Spleen (tissue), 11 donors: ENCODE data around the gene SLIT1. TPM values are rescaled to one million over a fixed set of nuclear protein-coding genes. Genes with fewer than 3 reads are reported as not detected.

Source experiments
- DNase-seq: peaks from one replicate; pipeline ENCODE4 v3.0.0-alpha.2; 2020
- H3K27ac ChIP-seq, 8 donors: fragments of 200-600 bp; sonication (generic) in 7 of 8; 1 replicate in 4 of 8; 2 replicates in 4 of 8; pipeline versions ENCODE4 v1.5.0 to v1.8.0; 2016 to 2021; ENCODE audit warnings: inconsistent platforms in 4 of 8, mild to moderate bottlenecking in 4 of 8, moderate library complexity in 1 of 8
- H3K27me3 ChIP-seq, 7 donors: fragments of 200-600 bp; sonication (generic) in 6 of 7; replicated peaks in 1 of 7; 1 replicate in 4 of 7; 2 replicates in 3 of 7; pipeline versions ENCODE4 v1.5.0 to v1.8.0; 2016 to 2021; ENCODE audit warnings: inconsistent platforms in 3 of 7, mild to moderate bottlenecking in 1 of 7
- H3K36me3 ChIP-seq, 6 donors: fragments of 200-600 bp; sonication (generic) in 5 of 6; 1 replicate in 4 of 6; 2 replicates in 2 of 6; pipeline versions ENCODE4 v1.5.0 to v1.8.0; 2016 to 2021; ENCODE audit warnings: inconsistent platforms in 2 of 6
- H3K4me1 ChIP-seq, 6 donors: fragments of 200-600 bp; sonication (generic) in 5 of 6; 1 replicate in 3 of 6; 2 replicates in 3 of 6; pipeline versions ENCODE4 v1.5.0 to v1.8.0; 2016 to 2021; ENCODE audit warnings: inconsistent platforms in 3 of 6
- H3K4me3 ChIP-seq, 8 donors: fragments of 200-600 bp; sonication (generic) in 7 of 8; 1 replicate in 4 of 8; 2 replicates in 4 of 8; pipeline versions ENCODE4 v1.5.0 to v1.8.0; 2016 to 2021; ENCODE audit warnings: inconsistent platforms in 4 of 8, mild to moderate bottlenecking in 4 of 8, moderate library complexity in 2 of 8
- H3K9me3 ChIP-seq, 8 donors: fragments of 200-600 bp; sonication (generic) in 7 of 8; 1 replicate in 4 of 8; 2 replicates in 4 of 8; pipeline versions ENCODE4 v1.5.0 to v1.8.0; 2016 to 2021; ENCODE audit warnings: inconsistent platforms in 4 of 8
- CTCF ChIP-seq, 11 experiments: fragments of 200-600 bp in 7 of 11; fragments of 450-650 bp in 4 of 11; sonication (generic) in 4 of 11; IDR thresholded peaks in 8 of 11; conservative IDR thresholded peaks in 3 of 11; 1 replicate in 7 of 11; 2 replicates in 4 of 11; pipeline versions ENCODE4 v1.4.0 to v1.8.0; 2016 to 2021; ENCODE audit warnings: antibody characterized with exemption in 11 of 11, inconsistent platforms in 4 of 11, mild to moderate bottlenecking in 1 of 11
- POLR2A ChIP-seq, 3 donors: fragments of 450-650 bp; IDR thresholded peaks; one replicate each; pipeline ENCODE4 v1.5.1; 2017; ENCODE audit warnings: antibody characterized with exemption in 3 of 3, mild to moderate bottlenecking in 1 of 3
- POLR2AphosphoS5 ChIP-seq, 3 donors: sonication (generic); formaldehyde crosslinking; IDR thresholded peaks; one replicate each; pipeline ENCODE4 v1.5.1; 2017; ENCODE audit warnings: antibody characterized with exemption in 3 of 3
- whole genome bisulfite sequencing, 5 donors: extraction: QIAGEN DNeasy Blood & Tissue Kit in 3 of 5; methylation state at CpG; one replicate each; pipeline versions ENCODE4 v1.1.5 to v1.1.7; 2013 to 2018; 5-methylcytosine and 5-hydroxymethylcytosine counted together
- intact Hi-C: fragments of 100-400 bp; cut with DNase I; formaldehyde crosslinking; loops from one replicate; pipeline ENCODE4 v1.15.0; 2023; ENCODE audit warnings: low total_unique reads
- polyA plus RNA-seq, 3 donors: library from polyadenylated mRNA; stranded (reverse); fragments of 200-250 nt; gene quantifications; one replicate each; pipeline ENCODE4 v1.2.1, GENCODE V29; 2013
- total RNA-seq, 7 donors: library from RNA; depleted of rRNA in 3 of 7; stranded (reverse); fragments of >200 nt in 3 of 7; fragmentation: NEBNext Ultra II Directional in 4 of 7; extraction: Animal tissue kit (Norgen Biotek cat#: 25700) in 4 of 7; gene quantifications; one replicate each; pipeline versions ENCODE4 v1.1.0 to v1.2.1, GENCODE V29; 2016 to 2021
- donor health status: healthy with polysubstance abuse.
- donor health status: DM: no; HTN: no; CAD: no; lungs with moderate emphysema.
- donor health status: DM: no; HTN: no; CAD: no.
- donor health status: Bipolar disorder and iron deficiency.
- donor health status: healthy.
- donor health status: DM: no; HTN: no; CAD: no.
- donor health status: DM: yes; HTN: yes; CAD: no.

Gene SLIT1
- total and polyA plus RNA-seq, 10 donors: 0.11 to 0.82 (median 0.52) TPM

DNA sequence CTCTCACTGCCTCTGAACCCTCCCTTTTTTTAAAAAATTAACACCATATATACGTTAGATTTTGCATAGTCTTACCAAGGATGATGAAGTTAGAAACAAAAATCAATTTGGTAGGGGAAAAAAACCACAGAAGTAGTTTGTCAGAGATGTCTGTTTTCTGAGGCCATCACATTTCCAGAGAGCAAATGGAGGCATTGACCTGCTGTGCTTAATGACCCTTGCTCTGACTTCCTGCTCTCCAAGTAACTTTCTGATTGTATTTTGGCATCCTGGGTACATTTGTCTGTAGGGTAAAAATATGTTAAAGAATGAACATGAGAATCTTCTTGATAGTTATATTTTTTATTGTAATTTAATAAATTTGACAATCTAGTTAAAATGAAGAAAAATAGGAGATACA is 213.5 kb downstream of the SLIT1 start:
- no peaks in the 10 kb centered on the region for H3K9me3 ChIP-seq
- intact Hi-C loops: no loop called here
- H3K27ac ChIP-seq: no peak overlapping the region
- no peaks in the 10 kb centered on the region for H3K27me3 ChIP-seq
- H3K36me3 ChIP-seq: peaks cover 0 to under 1% (median 0%) of the 10 kb centered on the region in 6 donors
- peaks cover 0 to 37% (median 16%) of the 10 kb centered on the region in 6 donors for H3K4me1 ChIP-seq
- WGBS, 5 donors: 69 to 85% (median 71%) methylated on average over 1 of the region's 1 CpG
- no peak overlapping the region for H3K4me3 ChIP-seq
- DNase-seq: no peak
- no peak for TF ChIP-seq POLR2AphosphoS5 (IDR thresholded peaks at IDR 0.05)

- TF ChIP-seq CTCF (IDR thresholded peaks at IDR 0.05 in 8 of 11, conservative IDR thresholded peaks at IDR 0.05 in 3 of 11) (no peak), POLR2A (IDR thresholded peaks at IDR 0.05) (no peak), POLR2AphosphoS5 (IDR thresholded peaks at IDR 0.05) (no peak)
- Histone ChIP-seq H3K9me3 (no peaks in the 10 kb centered on the region), H3K27ac (no peak overlapping the region), H3K4me1 (peaks cover 0 to 37% (median 16%) of the 10 kb centered on the region in 6 donors), H3K27me3 (no peaks in the 10 kb centered on the region), H3K4me3 (no peak overlapping the region), H3K36me3 (peaks cover 0 to 10% (median 0%) of the 10 kb centered on the region in 6 donors)
- intact Hi-C loops: no loop called here
- DNase-seq: no peak
- WGBS, 5 donors: 83 to 94% (median 86%) methylated on average over 2 of the region's 2 CpGs
These were observed 214.4 kb downstream of the SLIT1 start for GRCh38 chr10:96971324-96971723.

DNA sequence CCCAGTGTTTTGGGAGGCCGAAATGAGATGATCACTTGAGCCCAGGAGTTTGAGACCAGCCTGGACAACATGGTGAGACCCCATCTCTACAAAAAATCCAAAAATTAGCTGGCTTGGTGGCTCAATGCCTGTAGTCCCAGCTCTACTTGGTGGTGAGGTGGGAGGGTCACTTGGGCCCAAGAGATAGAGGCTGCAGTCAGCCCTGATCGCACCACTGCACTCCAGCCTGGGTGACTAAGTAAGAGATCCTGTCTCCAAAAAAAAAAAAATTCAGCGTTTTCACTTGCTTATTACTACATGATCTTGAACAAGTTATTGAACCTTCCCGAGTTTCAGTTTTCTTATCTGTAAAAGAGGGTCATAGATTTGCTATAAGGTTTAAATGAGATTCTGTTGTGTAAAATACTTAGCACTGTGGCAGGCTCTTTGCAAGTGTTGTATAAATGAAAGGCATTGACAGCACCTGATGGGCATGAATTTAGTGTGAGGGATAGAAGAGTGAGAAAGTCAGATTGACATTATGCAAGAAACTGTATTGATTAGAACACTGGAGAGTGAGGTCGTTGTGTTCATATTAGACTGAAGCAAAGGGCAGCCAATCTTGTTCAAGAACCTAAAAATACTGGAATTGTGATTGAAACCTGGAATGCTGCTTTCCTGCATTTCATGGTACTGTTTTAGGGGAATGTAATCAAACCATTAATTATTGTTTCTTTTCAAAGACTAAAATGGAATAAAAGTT is 216.9 kb downstream of the SLIT1 start:
- Histone ChIP-seq H3K36me3 (peaks cover 0 to 11% (median 0%) of the 10 kb centered on the region in 6 donors), H3K27me3 (no peaks in the 10 kb centered on the region), H3K4me1 (peaks cover 0 to 24% (median 6%) of the 10 kb centered on the region in 6 donors), H3K4me3 (no peak overlapping the region), H3K27ac (no peak overlapping the region), H3K9me3 (no peaks in the 10 kb centered on the region)
- no peak for DNase-seq
- intact Hi-C loops: no loop called here
- TF ChIP-seq CTCF (IDR thresholded peaks at IDR 0.05 in 8 of 11, conservative IDR thresholded peaks at IDR 0.05 in 3 of 11) (no peak), POLR2AphosphoS5 (IDR thresholded peaks at IDR 0.05) (no peak), POLR2A (IDR thresholded peaks at IDR 0.05) (no peak)
- 85 to 96% (median 95%) methylated on average over 5 of the region's 5 CpGs for WGBS, 5 donors

DNA sequence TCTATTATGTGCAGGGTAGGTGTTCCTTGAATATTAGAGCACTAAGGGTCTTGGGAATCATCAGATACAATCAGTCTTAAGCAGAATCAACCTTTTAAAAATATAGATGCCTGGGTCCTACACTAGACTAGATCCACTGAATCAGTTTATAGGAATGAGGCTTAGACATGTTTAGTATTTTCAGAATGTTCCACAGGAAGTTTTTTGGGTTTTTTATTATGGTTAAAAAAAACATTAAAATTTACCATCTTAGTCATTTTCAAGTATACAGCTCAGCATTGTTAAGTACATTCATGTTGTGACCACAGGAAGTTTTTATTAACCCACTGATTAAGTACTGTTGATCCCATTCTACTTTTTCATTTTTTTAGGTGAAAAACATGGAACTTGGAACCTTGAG is 217.9 kb downstream of the SLIT1 start:
- Histone ChIP-seq H3K27ac (no peak overlapping the region), H3K36me3 (peaks cover 0 to 17% (median 3%) of the 10 kb centered on the region in 6 donors), H3K9me3 (no peaks in the 10 kb centered on the region), H3K4me1 (peaks cover 0 to 14% (median 0%) of the 10 kb centered on the region in 6 donors), H3K4me3 (no peak overlapping the region), H3K27me3 (no peaks in the 10 kb centered on the region)
- intact Hi-C loops: no loop called here
- TF ChIP-seq CTCF (IDR thresholded peaks at IDR 0.05 in 8 of 11, conservative IDR thresholded peaks at IDR 0.05 in 3 of 11): no peak
- no peak for TF ChIP-seq POLR2A (IDR thresholded peaks at IDR 0.05)
- TF ChIP-seq POLR2AphosphoS5 (IDR thresholded peaks at IDR 0.05): no peak
- no peak for DNase-seq
